SK-N-SH (cell line): ENCODE results near the gene ATF7IP2. TPM values are rescaled to one million over a fixed set of nuclear protein-coding genes. Genes with fewer than 3 reads are reported as not detected.

ENCODE experiments used
- CTCF ChIA-PET: fragments of 300-600, 350-600 bp; formaldehyde crosslinking; extraction: SDS; loops from one replicate; lab custom pipeline; 2021; lab: Yijun Ruan, JAX
- POLR2A ChIA-PET: fragments of 350-600 bp; sonication (Branson Sonifier 250); formaldehyde crosslinking; extraction: SDS; loops from one replicate; lab custom pipeline; 2020; ENCODE audit warnings: antibody characterized with exemption, inconsistent platforms; lab: Yijun Ruan, JAX
- DNase-seq: peaks from one replicate; pipeline ENCODE4 v3.0.0; 2012
- H2AFZ ChIP-seq: fragments of 200-600 bp; sonication (generic); 2 replicates; pipeline ENCODE4 v1.8.1; 2016; ENCODE audit warnings: antibody characterized with exemption, mild to moderate bottlenecking, low read depth
- H3F3A ChIP-seq: fragments of 200-600 bp; sonication (generic); replicated peaks from 2 replicates; pipeline ENCODE3; 2016; ENCODE audit warnings: antibody characterized with exemption, mild to moderate bottlenecking; ENCODE audit not compliant: insufficient read depth
- H3K27ac ChIP-seq, 2 experiments: fragments of 200-500 bp in 1 of 2; fragments of 200-600 bp in 1 of 2; sonication (Bioruptor generic) in 1 of 2; sonication (generic), shearing (Covaris generic) in 1 of 2; 2 replicates each; pipeline versions ENCODE4 v1.5.1 to v1.6.1; 2014 to 2016; ENCODE audit warnings: low read depth in 2 of 2, inconsistent platforms in 1 of 2, low read length in 1 of 2, mild to moderate bottlenecking in 1 of 2, mixed read lengths in 1 of 2
- H3K27me3 ChIP-seq: fragments of 200-600 bp; sonication (generic), shearing (Covaris generic); 2 replicates; pipeline ENCODE4 v1.6.1; 2016; ENCODE audit warnings: mixed run types; ENCODE audit not compliant: insufficient read depth
- H3K36me3 ChIP-seq, 2 experiments: fragments of 200-500 bp in 1 of 2; fragments of 200-600 bp in 1 of 2; sonication (Bioruptor generic) in 1 of 2; sonication (generic) in 1 of 2; replicated peaks in 1 of 2; 2 replicates each; pipeline versions ENCODE3 to v1.5.1; 2014 to 2016; ENCODE audit warnings: low read length in 1 of 2, mild to moderate bottlenecking in 1 of 2; ENCODE audit not compliant: insufficient read depth in 2 of 2, control insufficient read depth in 1 of 2
- H3K4me1 ChIP-seq, 2 experiments: fragments of 200-500 bp in 1 of 2; fragments of 200-600 bp in 1 of 2; sonication (Bioruptor generic) in 1 of 2; sonication (generic), shearing (Covaris generic) in 1 of 2; 2 replicates each; pipeline versions ENCODE4 v1.5.1 to v1.6.1; 2014 to 2016; ENCODE audit warnings: low read depth in 1 of 2, low read length in 1 of 2, mixed run types in 1 of 2; ENCODE audit not compliant: insufficient read depth in 2 of 2, control insufficient read depth in 1 of 2
- H3K4me2 ChIP-seq: fragments of 200-600 bp; sonication (generic), shearing (Covaris generic); 2 replicates; pipeline ENCODE4 v1.6.1; 2017; ENCODE audit warnings: mixed run types
- H3K4me3 ChIP-seq, 2 experiments: fragments of 200-500 bp in 1 of 2; fragments of 200-600 bp in 1 of 2; sonication (Bioruptor generic) in 1 of 2; sonication (generic), shearing (Covaris generic) in 1 of 2; 2 replicates each; pipeline versions ENCODE4 v1.5.1 to v1.8.1; 2014 to 2016; ENCODE audit warnings: low read depth in 2 of 2, inconsistent platforms in 1 of 2, low read length in 1 of 2, mild to moderate bottlenecking in 1 of 2, mixed read lengths in 1 of 2, moderate library complexity in 1 of 2
- H3K79me2 ChIP-seq: fragments of 200-600 bp; sonication (generic); 2 replicates; pipeline ENCODE4 v1.8.1; 2017; ENCODE audit warnings: mild to moderate bottlenecking; ENCODE audit not compliant: insufficient read depth
- H3K9ac ChIP-seq: fragments of 200-600 bp; sonication (generic); 2 replicates; pipeline ENCODE4 v1.6.1; 2017; ENCODE audit warnings: mixed run types
- H3K9me2 ChIP-seq: fragments of 200-600 bp; sonication (generic); 2 replicates; pipeline ENCODE4 v1.6.1; 2017; ENCODE audit warnings: mixed run types
- H3K9me3 ChIP-seq: fragments of 200-600 bp; sonication (generic); 2 replicates; pipeline ENCODE4 v1.6.1; 2017; ENCODE audit warnings: mixed run types, mild to moderate bottlenecking, moderate library complexity
- H4K20me1 ChIP-seq: fragments of 200-600 bp; sonication (generic); 2 replicates; pipeline ENCODE4 v1.6.1; 2017; ENCODE audit warnings: mild to moderate bottlenecking, mixed run types; ENCODE audit not compliant: insufficient read depth
- CHD2 ChIP-seq: fragments of 150-350 bp; IDR thresholded peaks from 2 replicates; pipeline ENCODE4 v1.6.1; 2018; ENCODE audit warnings: low read length; ENCODE audit not compliant: partially characterized antibody
- EZH2phosphoT487 ChIP-seq: fragments of 200-600 bp; sonication (generic); IDR thresholded peaks from 2 replicates; pipeline ENCODE4 v1.6.1; 2017; ENCODE audit warnings: low read depth, mixed run types, mild to moderate bottlenecking, antibody characterized with exemption, moderate library complexity, borderline replicate concordance
- FOSL2 ChIP-seq: IDR thresholded peaks from 2 replicates; pipeline ENCODE4 v1.4.0; 2012; ENCODE audit warnings: low read depth, mild to moderate bottlenecking, moderate library complexity, borderline replicate concordance
- FOXM1 ChIP-seq: IDR thresholded peaks from 2 replicates; pipeline ENCODE4 v1.4.0; 2012; ENCODE audit warnings: low read depth, mild to moderate bottlenecking
- GABPA ChIP-seq: IDR thresholded peaks from 2 replicates; pipeline ENCODE4 v1.4.0; 2012; ENCODE audit warnings: low read depth, mild to moderate bottlenecking
- GATA2 ChIP-seq: sonication (generic); formaldehyde crosslinking; IDR thresholded peaks from 2 replicates; pipeline ENCODE4 v1.5.0; 2020; ENCODE audit warnings: mild to moderate bottlenecking, missing genetic modification reagents
- RAD21 ChIP-seq: IDR thresholded peaks from 2 replicates; pipeline ENCODE4 v1.6.1; 2012; ENCODE audit warnings: mild to moderate bottlenecking, low read length
- SMC3 ChIP-seq: IDR thresholded peaks from 2 replicates; pipeline ENCODE4 v1.6.1; 2012; ENCODE audit warnings: low read depth, low read length, improper control_type of control experiment
- TCF12 ChIP-seq: IDR thresholded peaks from 2 replicates; pipeline ENCODE4 v1.4.0; 2012
- YY1 ChIP-seq: IDR thresholded peaks from 2 replicates; pipeline ENCODE4 v1.4.0; 2012; ENCODE audit warnings: low read depth, mild to moderate bottlenecking
- WGBS: methylation state at CpG from one replicate; pipeline ENCODE4 v1.1.6; 2017; ENCODE audit warnings: low lambda C conversion rate; 5-methylcytosine and 5-hydroxymethylcytosine counted together
- polyA plus RNA-seq, 3 experiments: library from polyadenylated mRNA; depleted of rRNA; stranded (reverse); fragments of >200 nt; gene quantifications; 2 replicates each; pipeline ENCODE4 v1.2.3, GENCODE V29; 2012
- TF ChIP-seq, protein P1 (sequence below): IDR thresholded peaks from 2 replicates; pipeline ENCODE4 v1.6.1; 2012; ENCODE audit warnings: mild to moderate bottlenecking, low read depth, low read length, moderate library complexity
- TF ChIP-seq, protein P2 (sequence below): IDR thresholded peaks from 2 replicates; pipeline ENCODE4 v1.4.0; 2012; ENCODE audit warnings: low read depth, borderline replicate concordance

ATF7IP2 gene
- polyA plus RNA-seq, 1 of the 3 experiments (the other 2 are of a cell fraction): 0.35 TPM

DNA sequence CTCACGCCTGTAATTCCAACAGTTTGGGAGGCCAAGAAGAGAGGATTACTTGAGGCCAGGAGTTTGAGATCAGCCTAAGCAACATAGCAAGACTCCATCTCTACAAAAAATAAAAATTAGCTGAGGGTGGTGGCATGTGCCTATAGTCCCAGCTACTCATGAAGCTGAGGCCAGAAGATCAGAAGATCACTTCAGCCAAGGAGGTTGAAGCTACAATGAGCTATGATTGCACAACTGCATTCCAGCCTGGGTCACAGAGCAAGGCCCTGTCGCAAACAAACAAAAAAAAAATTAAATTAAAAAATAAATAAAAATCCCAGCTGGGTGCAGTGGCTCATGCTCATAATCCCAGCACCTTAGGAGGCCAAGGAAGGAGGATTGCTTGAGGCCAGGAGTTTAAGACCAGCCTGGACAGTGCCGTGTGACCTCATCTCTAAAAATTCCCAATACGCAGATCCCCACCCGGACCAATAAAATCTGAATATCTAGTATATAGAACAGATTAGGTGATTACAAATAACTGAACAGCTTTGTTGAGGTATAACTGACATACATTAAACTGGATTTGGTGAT is 18.2 kb upstream of the ATF7IP2 start:
- Histone ChIP-seq H3K4me2 (no peak overlapping the region), H3K27me3 (no peaks in the 10 kb centered on the region), H3K27ac (no peak overlapping the region), H3K4me3 (no peak overlapping the region), H3K9ac (no peak overlapping the region), H3K9me3 (no peaks in the 10 kb centered on the region), H3F3A (no peaks in the 10 kb centered on the region), H2AFZ (no peak overlapping the region), H4K20me1 (no peaks in the 10 kb centered on the region), H3K79me2 (no peaks in the 10 kb centered on the region), H3K4me1 (no peaks in the 10 kb centered on the region), H3K9me2 (no peaks in the 10 kb centered on the region), H3K36me3 (no peaks in the 10 kb centered on the region)
- ChIA-PET CTCF (interaction anchor here (0.6 kb wide), 1 partner anchor 30 kb away, joined by 3 read pairs; no protein-coding TSS in a partner anchor), POLR2A (no interaction called here)
- DNase-seq: no peak
- WGBS: 51% methylated on average over 5 of the region's 5 CpGs
- no peak for TF ChIP-seq GABPA
- TF ChIP-seq RAD21: no peak
- TF ChIP-seq FOXM1: no peak
- no peak for TF ChIP-seq TCF12
- no peak for TF ChIP-seq FOSL2

DNA sequence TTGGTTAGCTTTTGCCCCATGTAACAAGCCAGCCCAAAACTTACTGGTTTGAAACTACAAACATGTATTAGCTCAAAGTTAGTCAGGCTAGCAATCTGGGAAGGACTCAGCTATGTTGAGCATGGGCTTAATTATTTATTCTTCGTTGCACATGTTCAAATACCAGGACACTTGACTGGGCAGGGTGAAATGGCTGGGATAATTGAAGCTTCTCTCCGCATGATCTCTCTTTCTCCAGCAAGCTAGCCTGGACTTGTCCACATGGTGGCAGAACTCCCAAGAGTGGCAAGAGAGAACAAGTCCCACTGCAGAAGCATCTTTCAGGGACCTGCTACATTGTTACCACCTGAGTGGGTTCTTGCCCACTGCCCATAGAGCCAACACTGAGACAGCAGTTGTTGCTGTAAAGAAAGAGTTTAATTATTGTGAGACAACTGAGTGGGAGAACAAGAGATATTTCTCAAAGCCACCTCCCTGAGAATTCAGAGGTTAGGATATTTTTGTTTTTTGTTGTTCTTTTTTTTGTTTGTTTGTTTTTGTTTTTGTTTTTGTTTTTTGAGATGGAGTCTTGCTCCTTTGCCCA is 16.8 kb upstream of the ATF7IP2 start:
- H3K4me3 ChIP-seq: no peak overlapping the region
- no peaks in the 10 kb centered on the region for H3K9me3 ChIP-seq
- WGBS: 31% methylated on average over 2 of the region's 2 CpGs
- H3K9me2 ChIP-seq: no peaks in the 10 kb centered on the region
- H3F3A ChIP-seq: no peaks in the 10 kb centered on the region
- no peak overlapping the region for H3K4me2 ChIP-seq
- H3K27ac ChIP-seq: no peak overlapping the region
- no peaks in the 10 kb centered on the region for H3K4me1 ChIP-seq
- no peaks in the 10 kb centered on the region for H4K20me1 ChIP-seq
- TF ChIP-seq, protein P1, sequence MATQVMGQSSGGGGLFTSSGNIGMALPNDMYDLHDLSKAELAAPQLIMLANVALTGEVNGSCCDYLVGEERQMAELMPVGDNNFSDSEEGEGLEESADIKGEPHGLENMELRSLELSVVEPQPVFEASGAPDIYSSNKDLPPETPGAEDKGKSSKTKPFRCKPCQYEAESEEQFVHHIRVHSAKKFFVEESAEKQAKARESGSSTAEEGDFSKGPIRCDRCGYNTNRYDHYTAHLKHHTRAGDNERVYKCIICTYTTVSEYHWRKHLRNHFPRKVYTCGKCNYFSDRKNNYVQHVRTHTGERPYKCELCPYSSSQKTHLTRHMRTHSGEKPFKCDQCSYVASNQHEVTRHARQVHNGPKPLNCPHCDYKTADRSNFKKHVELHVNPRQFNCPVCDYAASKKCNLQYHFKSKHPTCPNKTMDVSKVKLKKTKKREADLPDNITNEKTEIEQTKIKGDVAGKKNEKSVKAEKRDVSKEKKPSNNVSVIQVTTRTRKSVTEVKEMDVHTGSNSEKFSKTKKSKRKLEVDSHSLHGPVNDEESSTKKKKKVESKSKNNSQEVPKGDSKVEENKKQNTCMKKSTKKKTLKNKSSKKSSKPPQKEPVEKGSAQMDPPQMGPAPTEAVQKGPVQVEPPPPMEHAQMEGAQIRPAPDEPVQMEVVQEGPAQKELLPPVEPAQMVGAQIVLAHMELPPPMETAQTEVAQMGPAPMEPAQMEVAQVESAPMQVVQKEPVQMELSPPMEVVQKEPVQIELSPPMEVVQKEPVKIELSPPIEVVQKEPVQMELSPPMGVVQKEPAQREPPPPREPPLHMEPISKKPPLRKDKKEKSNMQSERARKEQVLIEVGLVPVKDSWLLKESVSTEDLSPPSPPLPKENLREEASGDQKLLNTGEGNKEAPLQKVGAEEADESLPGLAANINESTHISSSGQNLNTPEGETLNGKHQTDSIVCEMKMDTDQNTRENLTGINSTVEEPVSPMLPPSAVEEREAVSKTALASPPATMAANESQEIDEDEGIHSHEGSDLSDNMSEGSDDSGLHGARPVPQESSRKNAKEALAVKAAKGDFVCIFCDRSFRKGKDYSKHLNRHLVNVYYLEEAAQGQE: no peak
- no peak for TF ChIP-seq FOSL2
- no peak for TF ChIP-seq GATA2 (CRISPR knock-in tag)
- no peak for TF ChIP-seq EZH2phosphoT487
- no peak for TF ChIP-seq SMC3
- TF ChIP-seq CHD2: no peak
- no peak for TF ChIP-seq YY1
- TF ChIP-seq, protein P2, sequence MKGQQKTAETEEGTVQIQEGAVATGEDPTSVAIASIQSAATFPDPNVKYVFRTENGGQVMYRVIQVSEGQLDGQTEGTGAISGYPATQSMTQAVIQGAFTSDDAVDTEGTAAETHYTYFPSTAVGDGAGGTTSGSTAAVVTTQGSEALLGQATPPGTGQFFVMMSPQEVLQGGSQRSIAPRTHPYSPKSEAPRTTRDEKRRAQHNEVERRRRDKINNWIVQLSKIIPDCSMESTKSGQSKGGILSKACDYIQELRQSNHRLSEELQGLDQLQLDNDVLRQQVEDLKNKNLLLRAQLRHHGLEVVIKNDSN: no peak
- H3K9ac ChIP-seq: no peak overlapping the region
- H3K36me3 ChIP-seq: no peaks in the 10 kb centered on the region
- CTCF ChIA-PET: no interaction called here
- POLR2A ChIA-PET: no interaction called here
- H3K27me3 ChIP-seq: no peaks in the 10 kb centered on the region
- no peak overlapping the region for H2AFZ ChIP-seq
- no peaks in the 10 kb centered on the region for H3K79me2 ChIP-seq
- DNase-seq: no peak
